ENCODE measurements around the gene PKP4.

DNA sequence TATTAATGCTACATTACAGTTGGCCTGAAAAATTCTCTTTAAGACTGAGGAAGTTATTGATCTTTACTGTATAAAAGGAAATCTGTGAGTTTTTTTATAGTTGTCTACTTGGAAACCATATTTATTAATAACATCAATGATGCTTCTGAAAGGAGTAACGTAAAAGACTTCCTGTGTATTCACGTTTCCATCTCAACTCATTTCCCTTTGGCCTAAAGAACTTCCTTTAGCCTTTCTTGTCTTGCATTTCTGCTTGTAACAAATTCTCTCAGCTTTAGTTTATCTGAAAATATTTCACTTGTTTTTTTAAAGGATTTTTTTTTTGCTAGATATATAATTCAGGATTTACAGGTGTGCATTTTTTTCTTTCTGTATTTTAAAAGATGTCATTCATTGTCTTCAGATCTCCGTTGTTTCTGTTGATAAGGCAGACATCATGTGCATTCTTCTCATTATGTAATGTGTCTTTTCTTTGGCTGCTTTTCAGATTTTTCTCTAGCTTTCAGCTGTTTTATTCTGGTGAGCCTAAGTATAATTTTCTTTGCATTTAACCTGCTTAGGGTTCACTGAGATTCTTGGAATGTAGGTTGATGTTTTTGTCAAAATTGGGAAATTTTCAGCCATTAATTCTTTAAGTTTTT lies 179.3 kb downstream of the PKP4 start:
- TF ChIP-seq, protein P1, sequence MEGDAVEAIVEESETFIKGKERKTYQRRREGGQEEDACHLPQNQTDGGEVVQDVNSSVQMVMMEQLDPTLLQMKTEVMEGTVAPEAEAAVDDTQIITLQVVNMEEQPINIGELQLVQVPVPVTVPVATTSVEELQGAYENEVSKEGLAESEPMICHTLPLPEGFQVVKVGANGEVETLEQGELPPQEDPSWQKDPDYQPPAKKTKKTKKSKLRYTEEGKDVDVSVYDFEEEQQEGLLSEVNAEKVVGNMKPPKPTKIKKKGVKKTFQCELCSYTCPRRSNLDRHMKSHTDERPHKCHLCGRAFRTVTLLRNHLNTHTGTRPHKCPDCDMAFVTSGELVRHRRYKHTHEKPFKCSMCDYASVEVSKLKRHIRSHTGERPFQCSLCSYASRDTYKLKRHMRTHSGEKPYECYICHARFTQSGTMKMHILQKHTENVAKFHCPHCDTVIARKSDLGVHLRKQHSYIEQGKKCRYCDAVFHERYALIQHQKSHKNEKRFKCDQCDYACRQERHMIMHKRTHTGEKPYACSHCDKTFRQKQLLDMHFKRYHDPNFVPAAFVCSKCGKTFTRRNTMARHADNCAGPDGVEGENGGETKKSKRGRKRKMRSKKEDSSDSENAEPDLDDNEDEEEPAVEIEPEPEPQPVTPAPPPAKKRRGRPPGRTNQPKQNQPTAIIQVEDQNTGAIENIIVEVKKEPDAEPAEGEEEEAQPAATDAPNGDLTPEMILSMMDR (IDR thresholded peaks at IDR 0.05) = no peak
- TF ChIP-seq POLR2A (IDR thresholded peaks at IDR 0.05) (no peak), POLR2AphosphoS5 (IDR thresholded peaks at IDR 0.05) (no peak), EP300 (IDR thresholded peaks at IDR 0.05) (no peak)
